Embryonic facial prominence (tissue), 1 donor: ENCODE measurements around the gene CACNA2D1.
"Not testable (repeated sequence)": the region's sequence is repeated elsewhere in the genome, so short reads cannot be mapped to it uniquely, and the experiment has no call there.

Experiments
- DNase-seq: peaks from one replicate; pipeline ENCODE4 v3.0.0-alpha.2; 2016; ENCODE audit errors: extremely low spot score

Gene CACNA2D1

GRCh38 chr7:82039621-82040020, 404.0 kb downstream of the CACNA2D1 start:
- DNase-seq = no peak

- no peak for DNase-seq
Measured at GRCh38 chr7:82036146-82036886, 407.3 kb downstream of the CACNA2D1 start.

- no peak for DNase-seq
Measured at GRCh38 chr7:82035456-82035855, 408.1 kb downstream of the CACNA2D1 start.

GRCh38 chr7:82032901-82033300, 410.7 kb downstream of the CACNA2D1 start:
- DNase-seq = no peak

- no peak for DNase-seq
Measured at GRCh38 chr7:82029236-82029913, 414.2 kb downstream of the CACNA2D1 start.

- DNase-seq = no peak
Measured at GRCh38 chr7:82028097-82028496, 415.5 kb downstream of the CACNA2D1 start.

- no peak for DNase-seq
Measured at GRCh38 chr7:82021713-82022112, 421.9 kb downstream of the CACNA2D1 start.

- no peak for DNase-seq
Measured at GRCh38 chr7:82021036-82021435, 422.5 kb downstream of the CACNA2D1 start.

- no peak for DNase-seq
Measured at GRCh38 chr7:82019551-82020475, 423.8 kb downstream of the CACNA2D1 start.

GRCh38 chr7:82018226-82018625, 425.4 kb downstream of the CACNA2D1 start:
- DNase-seq = no peak

- no peak for DNase-seq
Measured at GRCh38 chr7:82017334-82017943, 426.1 kb downstream of the CACNA2D1 start.

GRCh38 chr7:82015751-82016150, 427.8 kb downstream of the CACNA2D1 start:
- DNase-seq = no peak

- DNase-seq = not testable (repeated sequence)
Measured at GRCh38 chr7:82014574-82014973, 429.0 kb downstream of the CACNA2D1 start.

GRCh38 chr7:82012453-82012852, 431.1 kb downstream of the CACNA2D1 start:
- no peak for DNase-seq

- no peak for DNase-seq
Measured at GRCh38 chr7:82010416-82010815, 433.2 kb downstream of the CACNA2D1 start.

- DNase-seq = no peak
Measured at GRCh38 chr7:82007315-82007714, 436.3 kb downstream of the CACNA2D1 start.

GRCh38 chr7:82005056-82005455, 438.5 kb downstream of the CACNA2D1 start:
- DNase-seq = no peak

GRCh38 chr7:81993186-81993585, 450.4 kb downstream of the CACNA2D1 start:
- DNase-seq = no peak

GRCh38 chr7:81990395-81990794, 453.2 kb downstream of the CACNA2D1 start:
- DNase-seq = no peak

GRCh38 chr7:81986723-81987470, 456.7 kb downstream of the CACNA2D1 start:
- DNase-seq = no peak

- no peak for DNase-seq
Measured at GRCh38 chr7:81983406-81983805, 460.2 kb downstream of the CACNA2D1 start.
